Fibroblast of the aortic adventitia (primary cell): ENCODE results near the gene SOCS2. TPM values are rescaled to one million over a fixed set of nuclear protein-coding genes. Genes with fewer than 3 reads are reported as not detected.
"Not testable (repeated sequence)": the region's sequence is repeated elsewhere in the genome, so short reads cannot be mapped to it uniquely, and the experiment has no call there.

Source experiments
- DNase-seq: peaks from one replicate; pipeline ENCODE4 v3.0.0-alpha.2; 2010; ENCODE audit warnings: low read depth
- H3K4me3 ChIP-seq: 2 replicates; pipeline ENCODE4 v1.5.1; 2011; ENCODE audit warnings: low read depth, mild to moderate bottlenecking, control low read depth, low read length, moderate library complexity
- CTCF ChIP-seq: IDR thresholded peaks from 2 replicates; pipeline ENCODE4 v1.5.1; 2011; ENCODE audit warnings: mild to moderate bottlenecking, low read length, control low read depth, inconsistent platforms; ENCODE audit not compliant: insufficient read depth
- total RNA-seq: library from RNA; depleted of rRNA; stranded (reverse); fragments of >200 nt; gene quantifications from 2 replicates; pipeline ENCODE4 v1.2.3, GENCODE V29; 2012; ENCODE audit warnings: low replicate concordance

Gene SOCS2
- total RNA-seq, 1 donor, result 6.3 TPM

GRCh38 chr12:93549174-93549573 is 23.3 kb upstream of the SOCS2 start:
- no peak for DNase-seq
- TF ChIP-seq CTCF, result no peak
- no peak overlapping the region for H3K4me3 ChIP-seq

DNA sequence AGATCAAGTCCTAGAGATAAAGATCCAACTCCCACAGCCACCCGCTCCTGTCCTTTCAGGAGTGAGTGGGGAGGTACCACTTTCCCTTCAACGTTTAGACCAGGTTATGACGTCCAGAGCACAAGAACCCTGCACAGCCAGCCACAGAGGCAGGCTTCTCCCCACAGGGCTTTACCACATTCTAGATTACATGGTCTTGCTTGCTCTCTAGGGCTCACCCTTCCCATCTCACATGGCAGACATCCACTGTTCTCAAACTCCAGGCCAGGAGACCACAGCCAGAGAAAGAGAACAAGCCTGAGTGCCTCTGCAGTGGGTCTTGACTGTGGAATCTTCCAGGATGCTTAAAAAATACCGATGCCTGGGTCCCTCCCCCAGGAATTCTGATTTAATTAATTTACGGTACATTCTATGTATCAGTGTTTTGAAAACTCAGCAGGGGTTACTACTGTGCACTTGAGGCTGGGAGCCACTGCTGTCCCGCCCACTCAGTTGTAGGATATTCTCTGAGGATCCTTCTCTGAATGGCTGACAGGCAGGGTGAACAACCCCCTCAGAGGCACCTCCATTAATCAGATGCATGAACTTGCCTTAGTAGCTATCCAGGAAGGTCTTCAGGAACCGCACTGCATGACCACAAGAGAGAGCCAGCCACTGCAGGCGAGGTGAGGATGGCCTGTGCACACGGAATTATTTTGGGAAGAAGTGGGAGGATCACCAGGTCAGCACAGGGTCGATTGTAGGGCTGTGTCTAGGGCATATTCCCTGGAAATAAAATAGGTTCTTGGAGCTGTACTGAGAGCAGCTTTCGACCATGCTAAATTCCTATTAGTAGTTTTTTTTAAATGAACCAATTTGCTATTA is 21.5 kb upstream of the SOCS2 start:
- DNase-seq, result no peak
- no peak for TF ChIP-seq CTCF
- H3K4me3 ChIP-seq, result no peak overlapping the region

- no peak for DNase-seq
- TF ChIP-seq CTCF, result no peak
- no peak overlapping the region for H3K4me3 ChIP-seq
These were observed 20.0 kb upstream of the SOCS2 start for GRCh38 chr12:93552427-93552826.

- not testable (repeated sequence) for DNase-seq
These were observed 14.6 kb upstream of the SOCS2 start for GRCh38 chr12:93557879-93558278.

GRCh38 chr12:93558685-93559084 is 13.8 kb upstream of the SOCS2 start:
- H3K4me3 ChIP-seq, DNase-seq: not testable (repeated sequence)

More at GRCh38 chr12:93557879-93558278, 14.6 kb upstream of the SOCS2 start:
- H3K4me3 ChIP-seq, result not testable (repeated sequence)

- peak; percentile 28 for TF ChIP-seq CTCF
- DNase-seq, result peak; percentile 29
- H3K4me3 ChIP-seq, result no peak overlapping the region
These were observed 8.5 kb upstream of the SOCS2 start for GRCh38 chr12:93563807-93564538.

GRCh38 chr12:93565760-93566159 is 6.7 kb upstream of the SOCS2 start:
- DNase-seq, result no peak
- TF ChIP-seq CTCF, result no peak
- no peak overlapping the region for H3K4me3 ChIP-seq

DNA sequence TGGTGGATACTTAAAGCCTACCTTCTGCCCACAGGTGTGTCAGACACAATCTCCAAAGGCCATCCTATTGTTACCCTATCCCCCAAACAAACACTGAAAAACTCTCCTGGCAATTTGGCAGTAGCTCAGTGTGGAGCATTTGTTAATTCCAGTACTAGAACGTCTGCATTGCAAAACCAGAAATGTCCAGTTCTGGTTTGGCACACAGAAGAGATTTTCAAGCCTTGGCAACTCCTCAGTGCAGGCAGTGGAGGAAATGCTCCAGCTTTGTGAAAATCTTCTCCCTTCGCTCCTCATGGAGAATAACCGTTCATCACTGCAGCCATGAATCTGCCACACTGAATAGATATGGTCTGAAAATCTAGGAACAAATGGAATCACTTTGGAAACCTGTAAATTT is 5.3 kb upstream of the SOCS2 start:
- TF ChIP-seq CTCF, result no peak
- DNase-seq, result peak; percentile 61
- no peak overlapping the region for H3K4me3 ChIP-seq
